IMR-90 (cell line): ENCODE measurements around the gene FAM53B.

Experiments used
- CTCF ChIP-seq: conservative IDR thresholded peaks from 2 replicates; pipeline ENCODE4 v1.5.1; 2012; ENCODE audit warnings: mild to moderate bottlenecking, low read depth, low read length, improper control_type of control experiment
- POLR2A ChIP-seq: IDR thresholded peaks from 2 replicates; pipeline ENCODE4 v1.6.1; 2012; ENCODE audit warnings: mild to moderate bottlenecking, low read depth, low read length

GRCh38 chr10:124644236-124644635 lies 99.9 kb downstream of the FAM53B start:
- TF ChIP-seq CTCF (no peak), POLR2A (no peak)
